ENCODE measurements around the gene PLB1.

DNA sequence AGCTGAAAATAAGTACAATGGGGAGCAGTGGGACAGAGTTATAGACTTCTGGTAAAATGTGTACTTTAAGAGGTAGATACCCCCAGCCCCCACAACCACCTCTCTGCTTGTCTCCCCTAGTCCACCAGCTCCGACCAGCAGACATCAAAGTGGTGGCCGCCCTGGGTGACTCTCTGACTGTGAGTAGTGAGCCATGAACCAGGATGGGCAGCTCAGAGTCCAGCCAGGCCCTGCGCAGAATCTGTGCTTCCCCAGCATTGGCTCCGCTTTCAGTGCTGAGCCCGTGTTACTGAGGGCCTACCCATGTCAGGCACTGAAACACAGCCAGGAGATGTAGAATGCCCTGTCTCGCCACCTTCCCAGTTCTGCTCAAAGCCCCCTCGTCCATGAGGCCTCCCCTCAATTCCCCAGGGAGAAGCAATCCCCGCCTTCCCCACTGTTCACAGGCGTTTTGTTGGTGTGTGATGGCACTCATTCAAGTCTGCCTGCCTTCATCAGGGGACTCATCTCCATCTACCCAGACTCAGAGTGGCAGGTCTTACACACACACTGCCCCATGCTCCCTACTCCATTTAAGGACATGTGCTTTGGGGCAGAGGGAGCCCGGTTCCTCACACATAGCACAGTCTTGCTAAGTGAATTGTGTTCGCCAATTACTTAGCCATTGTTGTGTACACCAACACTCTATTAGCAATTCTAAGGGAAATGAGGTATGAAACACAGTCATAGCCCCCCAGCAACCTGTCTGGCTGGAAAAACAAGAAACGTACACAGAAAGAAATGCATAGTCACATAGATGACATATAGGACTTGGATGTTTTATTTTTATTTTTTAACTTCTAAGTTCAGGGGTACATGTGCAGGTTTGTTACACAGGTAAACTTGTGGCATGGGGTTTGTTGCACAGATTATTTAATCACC lies 122.6 kb downstream of the PLB1 start:
- TF ChIP-seq, protein P1, sequence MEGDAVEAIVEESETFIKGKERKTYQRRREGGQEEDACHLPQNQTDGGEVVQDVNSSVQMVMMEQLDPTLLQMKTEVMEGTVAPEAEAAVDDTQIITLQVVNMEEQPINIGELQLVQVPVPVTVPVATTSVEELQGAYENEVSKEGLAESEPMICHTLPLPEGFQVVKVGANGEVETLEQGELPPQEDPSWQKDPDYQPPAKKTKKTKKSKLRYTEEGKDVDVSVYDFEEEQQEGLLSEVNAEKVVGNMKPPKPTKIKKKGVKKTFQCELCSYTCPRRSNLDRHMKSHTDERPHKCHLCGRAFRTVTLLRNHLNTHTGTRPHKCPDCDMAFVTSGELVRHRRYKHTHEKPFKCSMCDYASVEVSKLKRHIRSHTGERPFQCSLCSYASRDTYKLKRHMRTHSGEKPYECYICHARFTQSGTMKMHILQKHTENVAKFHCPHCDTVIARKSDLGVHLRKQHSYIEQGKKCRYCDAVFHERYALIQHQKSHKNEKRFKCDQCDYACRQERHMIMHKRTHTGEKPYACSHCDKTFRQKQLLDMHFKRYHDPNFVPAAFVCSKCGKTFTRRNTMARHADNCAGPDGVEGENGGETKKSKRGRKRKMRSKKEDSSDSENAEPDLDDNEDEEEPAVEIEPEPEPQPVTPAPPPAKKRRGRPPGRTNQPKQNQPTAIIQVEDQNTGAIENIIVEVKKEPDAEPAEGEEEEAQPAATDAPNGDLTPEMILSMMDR (IDR thresholded peaks at IDR 0.05): no peak
- TF ChIP-seq, protein P2, sequence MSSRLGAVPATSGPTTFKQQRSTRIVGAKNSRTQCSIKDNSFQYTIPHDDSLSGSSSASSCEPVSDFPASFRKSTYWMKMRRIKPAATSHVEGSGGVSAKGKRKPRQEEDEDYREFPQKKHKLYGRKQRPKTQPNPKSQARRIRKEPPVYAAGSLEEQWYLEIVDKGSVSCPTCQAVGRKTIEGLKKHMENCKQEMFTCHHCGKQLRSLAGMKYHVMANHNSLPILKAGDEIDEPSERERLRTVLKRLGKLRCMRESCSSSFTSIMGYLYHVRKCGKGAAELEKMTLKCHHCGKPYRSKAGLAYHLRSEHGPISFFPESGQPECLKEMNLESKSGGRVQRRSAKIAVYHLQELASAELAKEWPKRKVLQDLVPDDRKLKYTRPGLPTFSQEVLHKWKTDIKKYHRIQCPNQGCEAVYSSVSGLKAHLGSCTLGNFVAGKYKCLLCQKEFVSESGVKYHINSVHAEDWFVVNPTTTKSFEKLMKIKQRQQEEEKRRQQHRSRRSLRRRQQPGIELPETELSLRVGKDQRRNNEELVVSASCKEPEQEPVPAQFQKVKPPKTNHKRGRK (CRISPR knock-in tag; IDR thresholded peaks at IDR 0.05; ENCODE audit: borderline replicate concordance): no peak
- no peak for TF ChIP-seq CREM (CRISPR knock-in tag; IDR thresholded peaks at IDR 0.05)
- no peak for TF ChIP-seq ZNF138 (CRISPR knock-in tag; conservative IDR thresholded peaks at IDR 0.05)
- no peak for TF ChIP-seq ZNF396 (CRISPR knock-in tag; IDR thresholded peaks at IDR 0.05; ENCODE audit: borderline replicate concordance)
- TF ChIP-seq, protein P3, sequence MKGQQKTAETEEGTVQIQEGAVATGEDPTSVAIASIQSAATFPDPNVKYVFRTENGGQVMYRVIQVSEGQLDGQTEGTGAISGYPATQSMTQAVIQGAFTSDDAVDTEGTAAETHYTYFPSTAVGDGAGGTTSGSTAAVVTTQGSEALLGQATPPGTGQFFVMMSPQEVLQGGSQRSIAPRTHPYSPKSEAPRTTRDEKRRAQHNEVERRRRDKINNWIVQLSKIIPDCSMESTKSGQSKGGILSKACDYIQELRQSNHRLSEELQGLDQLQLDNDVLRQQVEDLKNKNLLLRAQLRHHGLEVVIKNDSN (CRISPR knock-in tag; IDR thresholded peaks at IDR 0.05): no peak
